T follicular helper cell (primary cell): ENCODE measurements around the gene TRPM3.

Experiments
- DNase-seq: peaks from one replicate; pipeline ENCODE4 v3.0.0-alpha.2; 2020; ENCODE audit warnings: low read depth

The TRPM3 gene

GRCh38 chr9:70519912-70520724 lies 601.3 kb downstream of the TRPM3 start:
- DNase-seq: no peak

GRCh38 chr9:70517926-70518610 lies 603.4 kb downstream of the TRPM3 start:
- DNase-seq: no peak

- no peak for DNase-seq
These were observed 607.1 kb downstream of the TRPM3 start for GRCh38 chr9:70514273-70514672.

- no peak for DNase-seq
These were observed 609.6 kb downstream of the TRPM3 start for GRCh38 chr9:70511858-70512257.

GRCh38 chr9:70510157-70510770 lies 611.2 kb downstream of the TRPM3 start:
- no peak for DNase-seq

GRCh38 chr9:70506159-70506558 lies 615.3 kb downstream of the TRPM3 start:
- DNase-seq: no peak

GRCh38 chr9:70504834-70505233 lies 616.6 kb downstream of the TRPM3 start:
- no peak for DNase-seq

- DNase-seq: no peak
These were observed 618.7 kb downstream of the TRPM3 start for GRCh38 chr9:70502690-70503089.

- no peak for DNase-seq
These were observed 620.6 kb downstream of the TRPM3 start for GRCh38 chr9:70500793-70501192.

GRCh38 chr9:70499621-70500020 lies 621.8 kb downstream of the TRPM3 start:
- DNase-seq: no peak

- DNase-seq: no peak
These were observed 622.6 kb downstream of the TRPM3 start for GRCh38 chr9:70498866-70499265.

- DNase-seq: no peak
These were observed 625.2 kb downstream of the TRPM3 start for GRCh38 chr9:70496244-70496643.

- DNase-seq: no peak
These were observed 625.9 kb downstream of the TRPM3 start for GRCh38 chr9:70495514-70495913.

- DNase-seq: no peak
These were observed 627.2 kb downstream of the TRPM3 start for GRCh38 chr9:70494221-70494620.

GRCh38 chr9:70493029-70493428 lies 628.4 kb downstream of the TRPM3 start:
- DNase-seq: no peak

- DNase-seq: no peak
These were observed 629.1 kb downstream of the TRPM3 start for GRCh38 chr9:70492319-70492777.

GRCh38 chr9:70491426-70492318 lies 629.7 kb downstream of the TRPM3 start:
- no peak for DNase-seq

GRCh38 chr9:70490478-70490877 lies 630.9 kb downstream of the TRPM3 start:
- no peak for DNase-seq

- DNase-seq: no peak
These were observed 632.7 kb downstream of the TRPM3 start for GRCh38 chr9:70488793-70489105.

- no peak for DNase-seq
These were observed 633.2 kb downstream of the TRPM3 start for GRCh38 chr9:70488098-70488792.

GRCh38 chr9:70486127-70486526 lies 635.3 kb downstream of the TRPM3 start:
- DNase-seq: no peak
